D721Med (cell line): Measurements from ENCODE around the gene PPA1.

Experiments
- DNase-seq: peaks from one replicate; pipeline ENCODE4 v3.0.0; 2011; ENCODE audit warnings: low spot score; ENCODE audit not compliant: insufficient read length
- FAIRE-seq: peaks from 2 replicates; lab custom pipeline; 2011; peaks lifted over from hg19 to GRCh38; lab: Jason Lieb, UNC
- TF ChIP-seq, protein P1 (sequence below): IDR thresholded peaks from 2 replicates; pipeline ENCODE4 v1.5.1; 2012; ENCODE audit warnings: mild to moderate bottlenecking, control low read depth; ENCODE audit not compliant: insufficient read depth; ENCODE audit errors: missing control alignments

Gene PPA1

DNA sequence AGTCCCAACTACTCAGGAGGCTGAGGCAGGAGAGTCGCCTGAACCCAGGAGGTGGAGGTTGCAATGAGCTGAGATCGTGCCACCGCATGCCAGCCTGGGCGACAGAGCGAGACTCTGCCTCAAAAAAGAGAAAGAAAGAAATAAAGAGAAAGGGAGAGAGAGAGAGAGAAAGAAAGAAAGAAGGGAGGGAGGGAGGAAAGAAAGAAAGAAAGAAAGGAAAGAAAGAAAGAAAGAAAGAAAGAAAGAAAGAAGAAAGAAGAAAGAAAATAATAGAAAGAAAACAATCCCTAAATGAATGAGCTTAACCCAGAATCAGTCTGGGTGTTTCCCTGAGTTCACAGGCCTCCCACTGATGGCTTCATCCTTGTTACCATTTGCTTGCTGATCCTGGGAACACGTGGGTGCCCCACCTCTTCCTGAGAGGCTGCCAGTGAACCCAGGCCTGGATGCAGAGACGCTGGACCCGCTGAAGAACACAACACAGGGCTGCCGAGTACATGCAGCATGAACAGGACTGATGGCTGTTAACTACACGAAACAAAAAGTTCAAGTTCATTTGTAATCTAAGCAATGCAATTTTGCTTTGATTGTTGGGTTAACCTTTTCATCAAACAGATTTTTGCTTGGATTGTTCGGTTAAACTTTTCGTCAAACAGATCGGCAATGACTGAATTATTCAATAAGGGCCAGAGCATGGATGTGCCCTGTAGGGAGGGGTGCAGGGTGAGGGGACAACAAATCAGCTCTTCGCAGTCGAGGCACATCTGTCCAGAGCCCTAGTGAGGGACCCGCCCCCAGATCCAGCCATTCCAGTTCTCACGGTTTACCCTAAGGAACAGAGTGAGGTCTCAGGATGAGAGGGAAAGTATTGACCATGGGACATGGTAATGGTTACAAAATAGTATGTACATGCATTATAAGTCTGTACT lies 39.0 kb upstream of the PPA1 start:
- FAIRE-seq (no peak), DNase-seq (no peak)
- TF ChIP-seq, protein P1, sequence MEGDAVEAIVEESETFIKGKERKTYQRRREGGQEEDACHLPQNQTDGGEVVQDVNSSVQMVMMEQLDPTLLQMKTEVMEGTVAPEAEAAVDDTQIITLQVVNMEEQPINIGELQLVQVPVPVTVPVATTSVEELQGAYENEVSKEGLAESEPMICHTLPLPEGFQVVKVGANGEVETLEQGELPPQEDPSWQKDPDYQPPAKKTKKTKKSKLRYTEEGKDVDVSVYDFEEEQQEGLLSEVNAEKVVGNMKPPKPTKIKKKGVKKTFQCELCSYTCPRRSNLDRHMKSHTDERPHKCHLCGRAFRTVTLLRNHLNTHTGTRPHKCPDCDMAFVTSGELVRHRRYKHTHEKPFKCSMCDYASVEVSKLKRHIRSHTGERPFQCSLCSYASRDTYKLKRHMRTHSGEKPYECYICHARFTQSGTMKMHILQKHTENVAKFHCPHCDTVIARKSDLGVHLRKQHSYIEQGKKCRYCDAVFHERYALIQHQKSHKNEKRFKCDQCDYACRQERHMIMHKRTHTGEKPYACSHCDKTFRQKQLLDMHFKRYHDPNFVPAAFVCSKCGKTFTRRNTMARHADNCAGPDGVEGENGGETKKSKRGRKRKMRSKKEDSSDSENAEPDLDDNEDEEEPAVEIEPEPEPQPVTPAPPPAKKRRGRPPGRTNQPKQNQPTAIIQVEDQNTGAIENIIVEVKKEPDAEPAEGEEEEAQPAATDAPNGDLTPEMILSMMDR, result no peak

DNA sequence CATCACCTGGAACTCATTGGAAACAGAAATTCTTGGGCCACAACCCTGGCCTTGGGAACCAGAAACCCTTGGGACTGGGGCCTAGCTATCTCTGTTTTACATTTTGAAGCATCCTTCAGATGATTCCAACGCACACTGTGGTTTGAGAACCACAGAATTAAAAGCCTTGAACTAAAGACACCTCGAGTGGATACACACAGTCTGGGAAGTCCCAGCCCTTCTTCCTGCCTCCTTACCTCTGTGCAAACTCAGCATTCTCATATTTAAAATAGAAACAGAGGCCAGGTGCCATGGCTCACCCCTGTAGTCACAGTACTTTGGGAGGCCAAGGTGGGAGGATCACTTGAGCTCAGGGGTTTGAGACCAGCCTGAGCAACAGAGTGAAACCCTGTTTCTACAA lies 37.7 kb upstream of the PPA1 start:
- FAIRE-seq (no peak), DNase-seq (no peak)
- TF ChIP-seq, protein P1, result no peak

DNA sequence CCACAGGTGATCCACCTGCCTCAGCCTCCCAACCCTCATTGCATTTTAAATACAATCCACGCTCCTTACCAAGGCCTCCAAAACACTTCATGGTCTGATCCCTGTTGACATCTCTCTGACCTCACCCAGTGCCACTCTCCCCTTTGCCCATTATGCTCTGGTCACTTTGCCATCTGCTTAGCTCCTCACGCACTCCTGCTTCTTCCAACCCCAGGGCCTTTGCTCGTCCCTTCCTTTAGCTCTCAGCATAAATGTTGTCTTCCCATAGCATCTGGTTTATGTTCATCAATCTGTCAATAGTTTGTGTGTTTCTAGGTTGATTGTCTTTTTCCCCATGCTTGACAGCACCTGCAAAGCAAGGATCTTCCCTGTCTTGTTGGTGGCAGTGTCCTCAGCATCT lies 36.5 kb upstream of the PPA1 start:
- FAIRE-seq, result no peak

DNA sequence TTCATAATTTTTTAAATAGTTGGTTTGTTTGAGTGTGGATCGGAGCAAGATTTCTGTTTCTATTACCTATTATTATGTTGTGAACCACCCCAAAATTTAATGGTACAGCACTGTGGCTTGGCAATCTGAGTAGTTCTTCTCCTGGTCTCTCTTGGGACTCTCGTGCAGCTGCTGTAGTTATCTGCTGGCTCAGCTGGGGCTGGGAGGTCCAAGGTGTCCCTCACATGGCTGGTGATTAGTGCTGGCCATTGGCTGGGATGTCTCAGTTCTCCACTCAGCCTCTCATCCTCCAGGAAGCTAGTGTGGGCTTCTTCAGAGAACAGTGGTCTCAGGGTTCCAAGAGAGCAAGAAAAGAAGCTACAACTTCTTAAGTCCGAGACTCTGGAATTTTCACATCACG lies 35.1 kb upstream of the PPA1 start:
- TF ChIP-seq, protein P1, result no peak
- FAIRE-seq, result no peak

More for the DNA sequence above, 36.5 kb upstream of the PPA1 start:
- no peak for DNase-seq
- TF ChIP-seq, protein P1, result no peak

DNA sequence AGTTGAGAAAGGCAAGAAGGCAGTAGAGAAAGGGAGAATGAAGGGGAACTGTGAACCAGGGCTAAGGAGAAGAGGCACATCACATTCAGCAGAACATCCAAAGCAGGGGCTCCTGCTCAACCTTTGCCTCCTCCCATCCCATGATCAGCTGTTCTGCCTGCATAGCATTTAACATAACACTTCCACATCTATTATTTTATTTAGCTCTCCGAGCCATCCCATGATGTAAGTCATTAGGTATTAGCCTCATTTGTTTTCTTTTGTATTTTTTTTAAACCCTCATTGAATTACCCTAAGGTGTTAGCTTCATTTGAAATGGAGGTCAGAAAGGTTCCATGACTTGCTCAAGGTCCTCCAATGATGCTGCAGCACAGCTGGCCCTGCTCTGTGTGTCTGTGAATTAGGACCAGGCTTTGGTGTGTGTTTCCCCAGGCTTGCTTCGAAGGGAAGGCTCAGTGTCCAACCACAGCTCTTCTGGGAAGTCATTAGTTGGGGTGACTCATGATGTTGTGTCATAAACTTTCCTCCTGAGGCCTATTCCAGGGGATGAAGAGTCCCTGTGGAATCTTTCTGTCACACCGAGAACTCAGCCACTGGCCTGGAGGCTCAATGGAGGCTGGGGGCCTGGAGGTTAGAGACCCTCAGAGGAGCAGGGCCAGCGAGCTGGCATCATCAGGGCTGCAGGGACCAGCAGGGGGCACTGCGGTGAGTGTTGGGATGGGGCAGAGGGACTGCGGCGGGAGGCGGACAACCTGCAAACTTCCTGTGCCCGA lies 34.1 kb upstream of the PPA1 start:
- no peak for DNase-seq
- no peak for FAIRE-seq
- TF ChIP-seq, protein P1, result peak; percentile 9

More for the DNA sequence above, 35.1 kb upstream of the PPA1 start:
- DNase-seq, result no peak

DNA sequence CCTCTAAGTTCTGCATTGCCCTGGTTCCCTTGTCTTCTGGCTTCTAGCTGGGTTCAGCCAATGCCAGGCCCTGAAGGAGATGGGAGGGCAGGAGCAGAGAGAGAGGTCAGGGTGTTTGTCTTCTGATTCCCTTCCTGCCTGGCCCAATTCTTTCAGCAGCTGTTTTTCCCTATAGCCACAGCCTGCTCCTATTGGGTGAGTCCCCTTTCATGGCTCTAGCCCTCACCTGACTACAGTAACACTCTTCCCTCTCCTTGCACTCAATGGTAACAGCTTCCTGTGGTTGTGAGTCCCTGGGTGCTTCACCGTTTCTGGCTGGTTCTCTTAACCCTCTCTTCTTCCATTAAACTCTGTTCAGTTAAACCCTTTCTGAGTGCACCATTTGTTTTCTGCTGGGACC lies 33.5 kb upstream of the PPA1 start:
- TF ChIP-seq, protein P1, result no peak
- FAIRE-seq (no peak), DNase-seq (no peak)

DNA sequence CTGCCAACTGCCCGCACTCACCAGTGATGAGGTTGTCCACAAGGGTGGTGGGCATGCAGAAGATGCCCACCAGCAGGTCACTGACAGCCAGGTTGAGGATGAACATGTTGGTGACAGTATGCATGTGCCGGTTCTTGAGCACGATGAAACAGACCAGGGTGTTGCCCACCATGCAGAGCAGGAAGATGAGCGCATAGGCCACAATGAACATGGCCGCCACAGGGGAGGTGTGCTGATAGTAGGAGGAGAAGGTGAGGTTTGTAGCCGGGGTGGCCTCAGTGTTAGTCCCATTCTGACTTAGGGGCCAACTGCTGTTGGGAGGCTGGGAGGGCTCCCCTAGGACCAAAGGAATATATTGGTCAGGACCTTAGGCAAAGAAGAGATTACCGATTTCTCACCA lies 32.8 kb upstream of the PPA1 start:
- FAIRE-seq (no peak), DNase-seq (no peak)
- TF ChIP-seq, protein P1, result no peak
